Trophoblast cell (in vitro differentiated cells and primary cell): Measurements from ENCODE around the gene TMX1.
A peak's percentile ranks its signal among the peaks of the same experiment; 100 is the strongest.
"Not testable (repeated sequence)": the region's sequence is repeated elsewhere in the genome, so short reads cannot be mapped to it uniquely, and the experiment has no call there.

Experiments used
- DNase-seq, 2 donors: peaks; one replicate each; pipeline ENCODE4 v3.0.0-alpha.2; 2016
- H2AFZ ChIP-seq: 2 replicates; pipeline ENCODE4 v1.6.1; 2013; ENCODE audit warnings: low read length, moderate library complexity, mild to moderate bottlenecking; ENCODE audit not compliant: insufficient read depth, poor library complexity
- H2AK5ac ChIP-seq: 2 replicates; pipeline ENCODE4 v1.6.1; 2013; ENCODE audit warnings: mild to moderate bottlenecking, low read length
- H2BK120ac ChIP-seq: 2 replicates; pipeline ENCODE4 v1.6.1; 2013; ENCODE audit warnings: low read length, mild to moderate bottlenecking, moderate library complexity; ENCODE audit not compliant: insufficient read depth, poor library complexity
- H2BK12ac ChIP-seq: 2 replicates; pipeline ENCODE4 v1.6.1; 2013; ENCODE audit warnings: mild to moderate bottlenecking, low read length, moderate library complexity
- H2BK5ac ChIP-seq: 2 replicates; pipeline ENCODE4 v1.6.1; 2013; ENCODE audit warnings: low read length, low read depth, moderate library complexity, mild to moderate bottlenecking; ENCODE audit not compliant: poor library complexity
- H3K14ac ChIP-seq: 2 replicates; pipeline ENCODE4 v1.6.1; 2013; ENCODE audit warnings: mild to moderate bottlenecking, low read length
- H3K18ac ChIP-seq: 2 replicates; pipeline ENCODE4 v1.6.1; 2013; ENCODE audit warnings: mild to moderate bottlenecking, low read length
- H3K23ac ChIP-seq: 2 replicates; pipeline ENCODE4 v1.6.1; 2013; ENCODE audit warnings: low read length
- H3K27ac ChIP-seq: 2 replicates; pipeline ENCODE4 v1.5.1; 2013; ENCODE audit warnings: low read depth, mild to moderate bottlenecking, inconsistent platforms, low read length, moderate library complexity
- H3K27me3 ChIP-seq: 2 replicates; pipeline ENCODE4 v1.6.1; 2013; ENCODE audit warnings: inconsistent platforms, mild to moderate bottlenecking, low read length, moderate library complexity; ENCODE audit not compliant: insufficient read depth
- H3K36me3 ChIP-seq, 2 experiments: 1 replicate in 1 of 2; 2 replicates in 1 of 2; pipeline ENCODE4 v1.6.1; 2013; ENCODE audit warnings: low read length in 2 of 2, mild to moderate bottlenecking in 2 of 2, moderate library complexity in 1 of 2; ENCODE audit not compliant: insufficient read depth in 2 of 2, control insufficient read depth in 1 of 2
- H3K4ac ChIP-seq: 2 replicates; pipeline ENCODE4 v1.6.1; 2013; ENCODE audit warnings: low read depth, mild to moderate bottlenecking, low read length, moderate library complexity
- H3K4me1 ChIP-seq, 2 experiments: 1 replicate in 1 of 2; 2 replicates in 1 of 2; pipeline ENCODE4 v1.6.1; 2013; ENCODE audit warnings: low read length in 2 of 2, mild to moderate bottlenecking in 2 of 2, moderate library complexity in 1 of 2; ENCODE audit not compliant: insufficient read depth in 2 of 2, control insufficient read depth in 1 of 2
- H3K4me2 ChIP-seq: 2 replicates; pipeline ENCODE4 v1.6.1; 2013; ENCODE audit warnings: inconsistent platforms, mild to moderate bottlenecking, low read length, moderate library complexity
- H3K4me3 ChIP-seq: 2 replicates; pipeline ENCODE4 v1.5.1; 2013; ENCODE audit warnings: mild to moderate bottlenecking, low read depth, low read length, inconsistent platforms
- H3K79me1 ChIP-seq: one replicate; pipeline ENCODE4 v1.6.1; 2013; ENCODE audit warnings: low read length
- H3K79me2 ChIP-seq: 2 replicates; pipeline ENCODE4 v1.6.1; 2013; ENCODE audit warnings: low read length, mild to moderate bottlenecking; ENCODE audit not compliant: control insufficient read depth, insufficient read depth, poor library complexity
- H3K9ac ChIP-seq: 2 replicates; pipeline ENCODE4 v1.6.1; 2013; ENCODE audit warnings: mild to moderate bottlenecking, low read length
- H3K9me3 ChIP-seq: 2 replicates; pipeline ENCODE4 v1.6.1; 2013; ENCODE audit warnings: low read depth, mild to moderate bottlenecking, control low read depth, inconsistent platforms, low read length; ENCODE audit not compliant: insufficient read depth
- H4K12ac ChIP-seq: 2 replicates; pipeline ENCODE4 v1.6.1; 2013; ENCODE audit warnings: low read depth, mild to moderate bottlenecking, low read length, moderate library complexity
- H4K8ac ChIP-seq: 2 replicates; pipeline ENCODE4 v1.6.1; 2013; ENCODE audit warnings: low read depth, mild to moderate bottlenecking, low read length, moderate library complexity
- H4K91ac ChIP-seq: one replicate; pipeline ENCODE4 v1.6.1; 2013; ENCODE audit warnings: low read depth, mild to moderate bottlenecking, low read length, moderate library complexity
- WGBS: extraction: QIAGEN DNeasy Blood & Tissue Kit; methylation state at CpG from one replicate; pipeline ENCODE4 v1.1.7; 2013; ENCODE audit warnings: missing lambda C conversion rate; ENCODE audit not compliant: insufficient read length, insufficient coverage; ENCODE audit errors: extremely low coverage; 5-methylcytosine and 5-hydroxymethylcytosine counted together

The TMX1 gene

GRCh38 chr14:51219473-51220448 is 20.3 kb upstream of the TMX1 start:
- Histone ChIP-seq H4K8ac (no peak overlapping the region), H2AFZ (no peak overlapping the region), H2AK5ac (no peak overlapping the region), H3K9me3 (peaks cover 8% of the 10 kb centered on the region), H4K91ac (no peak overlapping the region), H4K12ac (no peak overlapping the region), H3K9ac (no peak overlapping the region), H3K4me2 (no peak overlapping the region), H3K79me2 (no peaks in the 10 kb centered on the region), H3K4me1 (no peaks in the 10 kb centered on the region), H3K36me3 (no peaks in the 10 kb centered on the region), H3K23ac (no peak overlapping the region), H3K14ac (no peak overlapping the region), H2BK5ac (no peak overlapping the region), H3K18ac (no peak overlapping the region), H3K27ac (no peak overlapping the region), H2BK120ac (no peak overlapping the region), H3K79me1 (no peaks in the 10 kb centered on the region), H3K4me3 (no peak overlapping the region), H3K4ac (no peak overlapping the region), H2BK12ac (no peak overlapping the region), H3K27me3 (no peaks in the 10 kb centered on the region)
- no CpG with 5 or more reads among the region's 7 CpGs for WGBS
- DNase-seq = peak in 1 of 2 donors; percentile 58

- H3K27me3 ChIP-seq, H2BK5ac ChIP-seq, H3K18ac ChIP-seq, H4K12ac ChIP-seq, H3K23ac ChIP-seq, H2BK12ac ChIP-seq, H4K8ac ChIP-seq, H2AK5ac ChIP-seq, H4K91ac ChIP-seq, H2BK120ac ChIP-seq, H3K14ac ChIP-seq, H3K4me2 ChIP-seq, H3K27ac ChIP-seq, H3K79me2 ChIP-seq, H3K4ac ChIP-seq, H3K9ac ChIP-seq, H3K4me3 ChIP-seq, DNase-seq, H3K79me1 ChIP-seq, H3K4me1 ChIP-seq, H3K36me3 ChIP-seq, H2AFZ ChIP-seq, H3K9me3 ChIP-seq: not testable (repeated sequence)
- no CpG with 5 or more reads among the region's 1 CpG for WGBS
Observed at GRCh38 chr14:51223463-51223862, 16.6 kb upstream of the TMX1 start.

- no peak for DNase-seq
- Histone ChIP-seq H3K27ac (no peak overlapping the region), H3K79me1 (no peaks in the 10 kb centered on the region), H3K4ac (no peak overlapping the region), H2BK120ac (no peak overlapping the region), H3K36me3 (no peaks in the 10 kb centered on the region), H4K91ac (no peak overlapping the region), H3K4me1 (no peaks in the 10 kb centered on the region), H3K23ac (no peak overlapping the region), H3K9ac (no peak overlapping the region), H3K4me3 (no peak overlapping the region), H4K8ac (no peak overlapping the region), H3K14ac (no peak overlapping the region), H2BK12ac (no peak overlapping the region), H2AK5ac (no peak overlapping the region), H2AFZ (no peak overlapping the region), H4K12ac (no peak overlapping the region), H3K9me3 (peaks cover 8% of the 10 kb centered on the region), H3K79me2 (no peaks in the 10 kb centered on the region), H2BK5ac (no peak overlapping the region), H3K4me2 (no peak overlapping the region), H3K18ac (no peak overlapping the region), H3K27me3 (no peaks in the 10 kb centered on the region)
- no CpG with 5 or more reads among the region's 1 CpG for WGBS
Observed at GRCh38 chr14:51224551-51224950, 15.5 kb upstream of the TMX1 start.

GRCh38 chr14:51225751-51226150 is 14.3 kb upstream of the TMX1 start:
- WGBS = no CpG with 5 or more reads among the region's 2 CpGs

More at GRCh38 chr14:51225751-51226150, 14.3 kb upstream of the TMX1 start:
- no peak overlapping the region for H3K18ac ChIP-seq
- H2BK12ac ChIP-seq = no peak overlapping the region
- no peak overlapping the region for H2AFZ ChIP-seq
- H4K91ac ChIP-seq = no peak overlapping the region
- H3K79me2 ChIP-seq = no peaks in the 10 kb centered on the region
- peaks cover 8% of the 10 kb centered on the region for H3K9me3 ChIP-seq
- no peak overlapping the region for H2BK5ac ChIP-seq
- H4K8ac ChIP-seq = no peak overlapping the region
- no peak overlapping the region for H3K4me2 ChIP-seq
- no peak overlapping the region for H3K4ac ChIP-seq
- H3K4me1 ChIP-seq = no peaks in the 10 kb centered on the region
- H2AK5ac ChIP-seq = no peak overlapping the region
- H3K79me1 ChIP-seq = no peaks in the 10 kb centered on the region
- H3K27me3 ChIP-seq = no peaks in the 10 kb centered on the region
- no peak overlapping the region for H2BK120ac ChIP-seq
- H3K36me3 ChIP-seq = no peaks in the 10 kb centered on the region
- H3K23ac ChIP-seq = no peak overlapping the region
- H4K12ac ChIP-seq = no peak overlapping the region
- no peak overlapping the region for H3K27ac ChIP-seq
- no peak overlapping the region for H3K9ac ChIP-seq
- DNase-seq = no peak
- H3K4me3 ChIP-seq = no peak overlapping the region
- H3K14ac ChIP-seq = no peak overlapping the region
